Testis (tissue), 3 donors: Measurements from ENCODE around the gene ANO7. TPM values are rescaled to one million over a fixed set of nuclear protein-coding genes. Genes with fewer than 3 reads are reported as not detected.

Source experiments
- DNase-seq: peaks from one replicate; pipeline ENCODE4 v3.0.0-alpha.2; 2019
- H3K27ac ChIP-seq, 2 donors: fragments of 200-600 bp; sonication (generic); one replicate each; pipeline ENCODE4 v1.5.1; 2019
- H3K27me3 ChIP-seq: fragments of 200-600 bp; sonication (generic); one replicate; pipeline ENCODE4 v1.5.1; 2019
- H3K36me3 ChIP-seq: fragments of 200-600 bp; sonication (generic); one replicate; pipeline ENCODE4 v1.5.1; 2017; ENCODE audit warnings: low read depth; ENCODE audit errors: missing control alignments
- H3K4me1 ChIP-seq: fragments of 200-600 bp; sonication (generic); one replicate; pipeline ENCODE4 v1.5.1; 2019
- H3K4me3 ChIP-seq, 2 donors: fragments of 200-600 bp; sonication (generic); one replicate each; pipeline ENCODE4 v1.5.1; 2017 to 2019
- H3K9me3 ChIP-seq: fragments of 200-600 bp; sonication (generic); one replicate; pipeline ENCODE4 v1.5.1; 2017
- CTCF ChIP-seq, 3 experiments: fragments of 450-650 bp in 2 of 3; fragments of 200-600 bp in 1 of 3; sonication (generic) in 1 of 3; IDR thresholded peaks; one replicate each; pipeline ENCODE4 v1.5.1; 2016 to 2019; ENCODE audit warnings: antibody characterized with exemption in 3 of 3, mild to moderate bottlenecking in 2 of 3, moderate library complexity in 1 of 3
- POLR2A ChIP-seq: fragments of 450-650 bp; IDR thresholded peaks from one replicate; pipeline ENCODE4 v1.6.1; 2017; ENCODE audit warnings: antibody characterized with exemption, mild to moderate bottlenecking, moderate library complexity
- WGBS, 2 donors: methylation state at CpG; one replicate each; pipeline ENCODE4 v1.1.5; 2018; 5-methylcytosine and 5-hydroxymethylcytosine counted together
- intact Hi-C: fragments of 100-400 bp; cut with DNase I; formaldehyde crosslinking; loops from one replicate; pipeline ENCODE4 v1.15.1; 2023; ENCODE audit warnings: low total_unique reads
- polyA plus RNA-seq: library from polyadenylated mRNA; stranded (reverse); fragments of 350-450 nt; fragmentation: Illumina TruSeq; extraction: RNeasy Lipid Tissue Mini Kit (QIAGEN cat#74804); gene quantifications from one replicate; pipeline ENCODE4 v1.2.3, GENCODE V29; 2014; ENCODE audit warnings: low read depth, low replicate concordance; ENCODE audit not compliant: insufficient read depth
- total RNA-seq, 2 donors: library from RNA; depleted of rRNA; stranded (reverse); fragments of >200 nt; gene quantifications; one replicate each; pipeline ENCODE4 v1.2.3, GENCODE V29; 2016

ANO7 gene
- total and polyA plus RNA-seq, 3 donors from 2014 or later = 1.2 to 2.5 (median 1.9) TPM

- DNase-seq = no peak
- no peaks in the 10 kb centered on the region for H3K9me3 ChIP-seq
- TF ChIP-seq CTCF (IDR thresholded peaks at IDR 0.05) (no peak), POLR2A (no peak)
- H3K27me3 ChIP-seq = no peaks in the 10 kb centered on the region
- H3K27ac ChIP-seq = no peak overlapping the region
- WGBS, 2 donors = 94 to 95% methylated on average over 9 of the region's 9 CpGs
- H3K4me3 ChIP-seq = no peak overlapping the region
- intact Hi-C loops = no loop called here
- H3K36me3 ChIP-seq = no peaks in the 10 kb centered on the region
- peaks cover 7% of the 10 kb centered on the region for H3K4me1 ChIP-seq
These were observed 30.5 kb upstream of the ANO7 start for GRCh38 chr2:241157841-241158545.

GRCh38 chr2:241158546-241158900, 30.0 kb upstream of the ANO7 start:
- no peaks in the 10 kb centered on the region for H3K36me3 ChIP-seq
- WGBS, 2 donors = 95 to 96% methylated on average over 4 to 8 of the region's 8 CpGs
- no peak for DNase-seq
- no peak overlapping the region for H3K4me3 ChIP-seq
- TF ChIP-seq POLR2A (no peak), CTCF (IDR thresholded peaks at IDR 0.05) (no peak)
- no peaks in the 10 kb centered on the region for H3K9me3 ChIP-seq
- no peaks in the 10 kb centered on the region for H3K27me3 ChIP-seq
- peaks cover 7% of the 10 kb centered on the region for H3K4me1 ChIP-seq
- intact Hi-C loops = no loop called here
- H3K27ac ChIP-seq = no peak overlapping the region

- TF ChIP-seq CTCF (IDR thresholded peaks at IDR 0.05) (no peak), POLR2A (no peak)
- Histone ChIP-seq H3K27ac (no peak overlapping the region), H3K27me3 (no peaks in the 10 kb centered on the region), H3K36me3 (no peaks in the 10 kb centered on the region), H3K4me3 (no peak overlapping the region), H3K9me3 (no peaks in the 10 kb centered on the region), H3K4me1 (peaks cover 7% of the 10 kb centered on the region)
- 95 to 96% methylated on average over 5 of the region's 5 CpGs for WGBS, 2 donors
- no peak for DNase-seq
- intact Hi-C loops = no loop called here
These were observed 29.4 kb upstream of the ANO7 start for GRCh38 chr2:241159116-241159515.

GRCh38 chr2:241160318-241160717, 28.2 kb upstream of the ANO7 start:
- H3K36me3 ChIP-seq = no peaks in the 10 kb centered on the region
- WGBS, 2 donors = 96 to 97% methylated on average over 7 of the region's 7 CpGs

More at GRCh38 chr2:241160318-241160717, 28.2 kb upstream of the ANO7 start:
- Histone ChIP-seq H3K27me3 (no peaks in the 10 kb centered on the region), H3K9me3 (no peaks in the 10 kb centered on the region), H3K4me3 (no peak overlapping the region), H3K27ac (no peak overlapping the region), H3K4me1 (peaks cover 7% of the 10 kb centered on the region)
- TF ChIP-seq POLR2A = no peak
- TF ChIP-seq CTCF (IDR thresholded peaks at IDR 0.05) = no peak
- DNase-seq = no peak
- intact Hi-C loops = no loop called here
